HepG2 (cell line): ENCODE data around the gene GNGT2. TPM values are rescaled to one million over a fixed set of nuclear protein-coding genes. Genes with fewer than 3 reads are reported as not detected.

Source experiments
- CSRNP1 ChIP-seq: sonication (generic); formaldehyde crosslinking; IDR thresholded peaks from 2 replicates; pipeline ENCODE4 v1.8.1; 2023; ENCODE audit warnings: mild to moderate bottlenecking, missing genetic modification reagents
- DMTF1 ChIP-seq: sonication (generic); formaldehyde crosslinking; IDR thresholded peaks from 2 replicates; pipeline ENCODE4 v1.4.0; 2020; ENCODE audit warnings: mild to moderate bottlenecking, missing genetic modification reagents
- GATAD1 ChIP-seq: IDR thresholded peaks from 2 replicates; pipeline ENCODE4 v1.6.1; 2016; ENCODE audit warnings: missing genetic modification reagents, missing compliant biosample characterization
- GATAD2A ChIP-seq: IDR thresholded peaks from 2 replicates; pipeline ENCODE4 v1.6.1; 2016
- HOXA3 ChIP-seq: sonication (generic); formaldehyde crosslinking; IDR thresholded peaks from 2 replicates; pipeline ENCODE4 v1.5.0; 2020; ENCODE audit warnings: missing genetic modification reagents
- IKZF5 ChIP-seq: IDR thresholded peaks from 2 replicates; pipeline ENCODE4 v1.6.1; 2018; ENCODE audit warnings: missing genetic modification reagents, mild to moderate bottlenecking, missing compliant biosample characterization
- KDM5B ChIP-seq: sonication (generic); formaldehyde crosslinking; IDR thresholded peaks from 2 replicates; pipeline ENCODE4 v1.4.0; 2020; ENCODE audit warnings: missing genetic modification reagents, mild to moderate bottlenecking, borderline replicate concordance
- MYNN ChIP-seq: sonication (generic); formaldehyde crosslinking; IDR thresholded peaks from 2 replicates; pipeline ENCODE4 v1.4.0; 2020; ENCODE audit warnings: mild to moderate bottlenecking, low read depth, missing genetic modification reagents
- NFE2L1 ChIP-seq: sonication (generic); formaldehyde crosslinking; IDR thresholded peaks from 2 replicates; pipeline ENCODE4 v1.4.0; 2020; ENCODE audit warnings: missing genetic modification reagents, mild to moderate bottlenecking, borderline replicate concordance
- RORA ChIP-seq: sonication (generic); formaldehyde crosslinking; IDR thresholded peaks from 2 replicates; pipeline ENCODE4 v1.5.0; 2020; ENCODE audit warnings: mild to moderate bottlenecking, missing genetic modification reagents, moderate library complexity
- SMAD3 ChIP-seq: sonication (generic); formaldehyde crosslinking; IDR thresholded peaks from 2 replicates; pipeline ENCODE4 v1.4.0; 2020; ENCODE audit warnings: missing genetic modification reagents
- SMC3 ChIP-seq: IDR thresholded peaks from 2 replicates; pipeline ENCODE4 v1.6.1; 2011; ENCODE audit warnings: low read length, improper control_type of control experiment
- ZFP1 ChIP-seq: IDR thresholded peaks from 2 replicates; pipeline ENCODE4 v1.6.1; 2016
- ZHX1 ChIP-seq: sonication (generic); formaldehyde crosslinking; IDR thresholded peaks from 2 replicates; pipeline ENCODE4 v1.8.1; 2022; ENCODE audit warnings: low read depth, mild to moderate bottlenecking, missing genetic modification reagents
- ZNF17 ChIP-seq: sonication (generic); formaldehyde crosslinking; IDR thresholded peaks from 2 replicates; pipeline ENCODE4 v1.5.0; 2020; ENCODE audit warnings: mild to moderate bottlenecking, missing genetic modification reagents
- ZNF331 ChIP-seq: sonication (generic); formaldehyde crosslinking; IDR thresholded peaks from 2 replicates; pipeline ENCODE4 v1.4.0; 2020; ENCODE audit warnings: missing genetic modification reagents
- ZNF34 ChIP-seq: sonication (generic); formaldehyde crosslinking; IDR thresholded peaks from 2 replicates; pipeline ENCODE4 v1.4.0; 2020; ENCODE audit warnings: mild to moderate bottlenecking, missing genetic modification reagents, borderline replicate concordance
- ZNF354B ChIP-seq: sonication (generic); formaldehyde crosslinking; IDR thresholded peaks from 2 replicates; pipeline ENCODE4 v1.8.0; 2022; ENCODE audit warnings: mild to moderate bottlenecking, missing genetic modification reagents
- ZNF547 ChIP-seq: sonication (generic); formaldehyde crosslinking; IDR thresholded peaks from 2 replicates; pipeline ENCODE4 v1.5.1; 2020; ENCODE audit warnings: mild to moderate bottlenecking, missing genetic modification reagents
- ZNF784 ChIP-seq: sonication (generic); formaldehyde crosslinking; IDR thresholded peaks from 2 replicates; pipeline ENCODE4 v1.5.1; 2020; ENCODE audit warnings: missing genetic modification reagents, mild to moderate bottlenecking, borderline replicate concordance
- ZNF883 ChIP-seq: sonication (generic); formaldehyde crosslinking; IDR thresholded peaks from 2 replicates; pipeline ENCODE4 v1.5.1; 2020; ENCODE audit warnings: mild to moderate bottlenecking, missing genetic modification reagents; ENCODE audit errors: not compliant biosample characterization
- polyA plus RNA-seq, 8 experiments: library from polyadenylated mRNA; depleted of rRNA in 3 of 8; stranded (reverse) in 7 of 8; unstranded in 1 of 8; fragments of >200 nt; fragmentation: Illumina TruSeq in 4 of 8; extraction: Trizol in 4 of 8; gene quantifications; 2 replicates each; pipeline versions ENCODE4 v1.2.1 to v1.2.3, GENCODE V29; 2011 to 2016; ENCODE audit warnings: low read depth in 4 of 8, missing spikeins in 1 of 8, mixed read lengths in 1 of 8; ENCODE audit not compliant: insufficient read depth in 1 of 8
- total RNA-seq, 5 experiments: library from RNA; depleted of rRNA; stranded (reverse); fragments of >200 nt; fragmentation: Illumina TruSeq; extraction: Trizol; gene quantifications; 2 replicates each; pipeline ENCODE4 v1.2.3, GENCODE V29; 2016; ENCODE audit warnings: low read depth in 1 of 5

Gene GNGT2
- total and polyA plus RNA-seq, 2 of the 13 experiments (the other 11 are each of a cell fraction or from before 2014, with no cell fraction given), result not detected

GRCh38 chr17:49191917-49192741 lies 18.2 kb downstream of the GNGT2 start (continued):
- peak; percentile 85; the same call in 1 of the 2 replicates for TF ChIP-seq ZNF331
- TF ChIP-seq SMAD3, result peak; percentile 82
- TF ChIP-seq ZNF34 (CRISPR knock-in tag), result peak; percentile 44; the same call in 1 of the 2 replicates
- TF ChIP-seq SMC3, result no peak
- TF ChIP-seq NFE2L1 (CRISPR knock-in tag), result no peak
- TF ChIP-seq RORA, result 0 out of 2 replicates have a peak, but pooled peaks have one; percentile 73
- TF ChIP-seq MYNN (CRISPR knock-in tag), result peak; percentile 76; the same call in 1 of the 2 replicates
- no peak for TF ChIP-seq ZNF17
- peak; percentile 97 for TF ChIP-seq CSRNP1 (CRISPR knock-in tag)
- TF ChIP-seq ZNF784, result peak; percentile 95; the same call in 1 of the 2 replicates
- peak; percentile 71 for TF ChIP-seq GATAD2A
- no peak; the same call in none of the 2 replicates for TF ChIP-seq GATAD1 (CRISPR knock-in tag)
- peak; percentile 54 for TF ChIP-seq IKZF5
- no peak; the same call in none of the 2 replicates for TF ChIP-seq ZNF354B (CRISPR knock-in tag)
- TF ChIP-seq ZFP1 (CRISPR knock-in tag), result peak; percentile 23; the same call in 1 of the 2 replicates
- TF ChIP-seq ZHX1 (CRISPR knock-in tag), result peak; percentile 60
- peak; percentile 86 for TF ChIP-seq HOXA3 (CRISPR knock-in tag)
- TF ChIP-seq DMTF1 (CRISPR knock-in tag), result 0 out of 2 replicates have a peak, but pooled peaks have one; percentile 76
- peak; percentile 75 for TF ChIP-seq ZNF883 (CRISPR knock-in tag)
- peak; percentile 71; the same call in 1 of the 2 replicates for TF ChIP-seq KDM5B (CRISPR knock-in tag)
- peak; percentile 96 for TF ChIP-seq ZNF547 (CRISPR knock-in tag)
